GM10248 (cell line): ENCODE measurements around the gene ARHGAP22.

Experiments used
- CTCF ChIA-PET: fragments of 300-600 bp; sonication (Branson Sonifier 250); formaldehyde crosslinking; extraction: SDS; loops from one replicate; lab custom pipeline; 2021; ENCODE audit warnings: antibody characterized with exemption; lab: Yijun Ruan, JAX
- POLR2A ChIA-PET: fragments of 350-650 bp; sonication (Branson Sonifier 250); formaldehyde crosslinking; extraction: SDS; loops from one replicate; lab custom pipeline; 2020; ENCODE audit warnings: antibody characterized with exemption; lab: Yijun Ruan, JAX
- DNase-seq: peaks from one replicate; pipeline ENCODE4 v3.0.0; 2012; ENCODE audit errors: extremely low spot score
- CTCF ChIP-seq: IDR thresholded peaks from 2 replicates; pipeline ENCODE4 v1.5.1; 2012; ENCODE audit warnings: mild to moderate bottlenecking, low read depth; ENCODE audit errors: extremely low read depth, missing control alignments, control extremely low read depth

Gene ARHGAP22

GRCh38 chr10:48580236-48580635 lies 24.6 kb downstream of the ARHGAP22 start:
- ChIA-PET CTCF (interaction anchor here (1.2 to 1.9 kb wide), 3 partner anchors 10 to 27 kb away, joined by 3 to 4 read pairs (median 4); no protein-coding TSS in a partner anchor), POLR2A (interaction anchor here (0.6 kb wide), 1 partner anchor 145 kb away, joined by 3 read pairs; no protein-coding TSS in a partner anchor)
- TF ChIP-seq CTCF: no peak
- no peak for DNase-seq

- POLR2A ChIA-PET: no interaction called here
- CTCF ChIA-PET: interaction anchor here (0.9 to 1.7 kb wide), 4 partner anchors 10 to 28 kb away, joined by 3 to 5 read pairs (median 3); no protein-coding TSS in a partner anchor
- no peak for TF ChIP-seq CTCF
- DNase-seq: no peak
Measured at GRCh38 chr10:48579251-48579960, 25.5 kb downstream of the ARHGAP22 start.

GRCh38 chr10:48577158-48577557 lies 27.7 kb downstream of the ARHGAP22 start:
- TF ChIP-seq CTCF: no peak
- peak; percentile 51 for DNase-seq
- CTCF ChIA-PET: no interaction called here
- POLR2A ChIA-PET: no interaction called here

- POLR2A ChIA-PET: no interaction called here
- TF ChIP-seq CTCF: no peak
- CTCF ChIA-PET: no interaction called here
- DNase-seq: no peak
Measured at GRCh38 chr10:48576501-48576900, 28.4 kb downstream of the ARHGAP22 start.

GRCh38 chr10:48575901-48576300 lies 29.0 kb downstream of the ARHGAP22 start:
- TF ChIP-seq CTCF: no peak
- CTCF ChIA-PET: no interaction called here
- POLR2A ChIA-PET: no interaction called here
- DNase-seq: no peak

- ChIA-PET CTCF (interaction anchor here (1.6 to 3.1 kb wide), 2 partner anchors 23 to 81 kb away, joined by 11 to 12 read pairs; no protein-coding TSS in a partner anchor), POLR2A (no interaction called here)
- no peak for TF ChIP-seq CTCF
- DNase-seq: no peak
Measured at GRCh38 chr10:48574817-48575380, 30.0 kb downstream of the ARHGAP22 start.
